ENCODE data around the gene NSMCE1. TPM values are rescaled to one million over a fixed set of nuclear protein-coding genes. Genes with fewer than 3 reads are reported as not detected.
A peak's percentile ranks its signal among the peaks of the same experiment; 100 is the strongest.
"Not testable (repeated sequence)": the region's sequence is repeated elsewhere in the genome, so short reads cannot be mapped to it uniquely, and the experiment has no call there.

NSMCE1 gene
- total RNA-seq, 1 donor from 2014 or later = 53.0 TPM

DNA sequence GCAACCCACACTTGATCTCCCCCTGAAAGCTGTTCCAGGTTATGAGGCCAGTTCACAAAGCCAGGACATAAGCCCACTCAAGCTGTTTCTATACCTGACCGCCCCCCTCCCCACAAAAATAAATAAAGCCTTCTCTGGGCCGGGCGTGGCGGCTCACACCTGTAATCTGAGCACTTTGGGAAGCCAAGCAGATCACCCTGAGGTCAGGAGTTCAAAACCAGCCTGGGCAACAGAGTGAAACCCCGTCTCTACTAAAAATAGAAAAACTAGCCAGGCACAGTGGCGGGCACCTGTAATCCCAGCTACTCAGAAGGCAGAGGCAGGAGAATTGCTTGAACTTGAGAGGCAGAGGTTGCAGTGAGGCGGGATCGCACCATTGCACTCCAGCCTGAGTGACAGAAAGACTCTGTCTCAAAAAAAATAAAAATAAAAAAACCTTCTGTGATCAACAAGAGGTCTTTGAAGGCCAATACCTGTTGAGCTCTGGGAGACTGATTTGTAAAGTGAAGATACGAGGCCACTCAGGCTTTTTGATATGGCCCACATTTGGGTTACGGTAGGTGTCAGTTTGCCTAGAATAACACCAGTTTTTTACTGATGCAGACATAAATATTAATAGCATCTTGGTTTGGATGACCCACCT lies 63.0 kb downstream of the NSMCE1 start:
- no peaks in the 10 kb centered on the region for H3K9me3 ChIP-seq
- peaks cover 16% of the 10 kb centered on the region for H3K4me1 ChIP-seq
- H3K4me3 ChIP-seq = no peak overlapping the region
- peaks cover 9% of the 10 kb centered on the region for H3K36me3 ChIP-seq
- TF ChIP-seq, protein P1, sequence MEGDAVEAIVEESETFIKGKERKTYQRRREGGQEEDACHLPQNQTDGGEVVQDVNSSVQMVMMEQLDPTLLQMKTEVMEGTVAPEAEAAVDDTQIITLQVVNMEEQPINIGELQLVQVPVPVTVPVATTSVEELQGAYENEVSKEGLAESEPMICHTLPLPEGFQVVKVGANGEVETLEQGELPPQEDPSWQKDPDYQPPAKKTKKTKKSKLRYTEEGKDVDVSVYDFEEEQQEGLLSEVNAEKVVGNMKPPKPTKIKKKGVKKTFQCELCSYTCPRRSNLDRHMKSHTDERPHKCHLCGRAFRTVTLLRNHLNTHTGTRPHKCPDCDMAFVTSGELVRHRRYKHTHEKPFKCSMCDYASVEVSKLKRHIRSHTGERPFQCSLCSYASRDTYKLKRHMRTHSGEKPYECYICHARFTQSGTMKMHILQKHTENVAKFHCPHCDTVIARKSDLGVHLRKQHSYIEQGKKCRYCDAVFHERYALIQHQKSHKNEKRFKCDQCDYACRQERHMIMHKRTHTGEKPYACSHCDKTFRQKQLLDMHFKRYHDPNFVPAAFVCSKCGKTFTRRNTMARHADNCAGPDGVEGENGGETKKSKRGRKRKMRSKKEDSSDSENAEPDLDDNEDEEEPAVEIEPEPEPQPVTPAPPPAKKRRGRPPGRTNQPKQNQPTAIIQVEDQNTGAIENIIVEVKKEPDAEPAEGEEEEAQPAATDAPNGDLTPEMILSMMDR (IDR thresholded peaks at IDR 0.05) = no peak
- H3K27me3 ChIP-seq (ENCODE audit: low read depth) = no peaks in the 10 kb centered on the region
- DNase-seq = no peak
- intact Hi-C loops (cut with DNase I) = no loop called here
- no peak overlapping the region for H3K27ac ChIP-seq
- ATAC-seq = no peak

DNA sequence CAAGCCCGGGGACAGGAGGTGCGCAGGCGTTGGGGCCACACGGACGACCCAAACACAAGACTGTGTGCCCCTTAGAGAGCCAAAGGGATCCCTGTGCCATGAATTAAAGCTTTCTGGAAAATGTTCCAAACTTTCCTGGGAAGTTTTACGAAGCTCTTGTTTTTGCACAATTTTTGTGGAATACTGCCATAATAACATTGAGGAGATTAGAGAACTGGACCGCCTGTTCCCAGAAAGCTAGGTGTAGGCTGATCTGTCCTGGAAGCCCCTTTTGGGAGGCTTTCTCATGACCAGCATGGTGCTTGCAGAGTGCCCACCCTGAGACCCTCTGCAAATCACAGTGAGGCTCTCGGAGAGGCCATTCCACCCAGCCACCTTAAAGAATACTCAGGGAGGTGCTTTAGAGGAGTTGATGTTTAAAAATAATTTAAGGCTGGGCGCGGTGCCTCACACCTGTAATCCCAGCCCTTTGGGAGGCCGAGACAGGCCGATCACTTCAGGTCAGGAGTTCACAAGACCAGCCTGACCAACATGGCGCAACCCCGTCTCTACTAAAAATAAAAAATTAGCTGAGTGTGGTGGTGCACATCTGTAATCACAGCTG lies 64.2 kb downstream of the NSMCE1 start:
- H3K4me1 ChIP-seq = peaks cover 20% of the 10 kb centered on the region

DNA sequence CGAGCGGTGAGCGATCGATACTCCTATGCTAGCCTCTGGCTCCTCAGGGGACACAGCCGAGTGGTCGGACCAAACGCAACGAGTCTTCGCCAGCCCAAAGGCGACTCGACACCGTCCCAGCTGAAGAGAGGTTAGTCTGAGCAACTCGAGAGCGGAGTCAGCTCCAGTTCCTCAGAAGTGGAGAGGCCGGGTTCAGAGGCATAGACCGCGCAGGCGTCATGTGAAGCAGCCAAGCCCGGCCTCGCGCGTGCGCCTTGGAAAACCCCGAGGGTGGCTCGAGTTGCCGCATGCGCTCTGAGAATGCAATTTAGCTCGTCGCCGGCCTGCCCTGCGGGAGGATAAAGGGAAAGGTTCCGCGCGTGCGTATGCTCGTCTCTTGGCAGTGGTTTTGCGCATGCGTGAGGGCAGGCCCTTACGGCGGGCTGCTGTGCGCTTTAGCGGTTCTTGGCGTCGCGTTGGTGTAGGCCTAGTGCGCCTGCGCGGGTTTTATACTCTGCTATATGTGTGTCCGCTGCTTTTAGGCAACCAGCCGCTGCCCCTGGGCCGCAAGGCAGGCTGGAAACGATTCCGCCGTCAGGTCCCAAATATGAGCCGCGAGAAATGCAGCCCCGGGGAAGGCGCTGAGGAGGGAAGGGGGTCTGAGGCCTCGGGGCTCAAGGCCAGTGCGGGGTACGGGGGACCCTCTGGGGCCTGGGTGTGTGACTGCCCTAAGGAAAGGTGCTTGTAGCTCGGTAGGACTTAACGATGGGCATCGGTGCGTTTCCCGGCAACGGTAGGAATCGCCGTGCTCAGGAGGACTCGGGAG lies 64.9 kb downstream of the NSMCE1 start, which contains the start of gene KDM8:
Gene KDM8 (plus strand): TSS at position 20 of the 805 bp plus-strand sequence. CDS start 6,598 bp downstream, outside the sequence.
- TF ChIP-seq, protein P1 (IDR thresholded peaks at IDR 0.05) = no peak
- peak; percentile 100 for DNase-seq
- no peaks in the 10 kb centered on the region for H3K27me3 ChIP-seq (ENCODE audit: low read depth)
- peak within 1 kb of the TSS; percentile 97 for H3K27ac ChIP-seq
- peak within 1 kb of the TSS; percentile 73 for H3K4me3 ChIP-seq
- ATAC-seq = peak; percentile 97 to 99
- no peaks in the 10 kb centered on the region for H3K9me3 ChIP-seq
- H3K36me3 ChIP-seq = no peaks in the 10 kb centered on the region
- H3K4me1 ChIP-seq = peaks cover 20% of the 10 kb centered on the region
- intact Hi-C loops (cut with DNase I) = no loop called here

More for the DNA sequence above, 64.2 kb downstream of the NSMCE1 start:
- H3K27me3 ChIP-seq (ENCODE audit: low read depth) = no peaks in the 10 kb centered on the region
- intact Hi-C loops (cut with DNase I) = no loop called here
- peak overlapping the region; percentile 73 for H3K4me3 ChIP-seq
- TF ChIP-seq, protein P1 (IDR thresholded peaks at IDR 0.05) = no peak
- ATAC-seq = no peak
- H3K9me3 ChIP-seq = no peaks in the 10 kb centered on the region
- no peaks in the 10 kb centered on the region for H3K36me3 ChIP-seq
- DNase-seq = no peak
- H3K27ac ChIP-seq = peak overlapping the region; percentile 97

DNA sequence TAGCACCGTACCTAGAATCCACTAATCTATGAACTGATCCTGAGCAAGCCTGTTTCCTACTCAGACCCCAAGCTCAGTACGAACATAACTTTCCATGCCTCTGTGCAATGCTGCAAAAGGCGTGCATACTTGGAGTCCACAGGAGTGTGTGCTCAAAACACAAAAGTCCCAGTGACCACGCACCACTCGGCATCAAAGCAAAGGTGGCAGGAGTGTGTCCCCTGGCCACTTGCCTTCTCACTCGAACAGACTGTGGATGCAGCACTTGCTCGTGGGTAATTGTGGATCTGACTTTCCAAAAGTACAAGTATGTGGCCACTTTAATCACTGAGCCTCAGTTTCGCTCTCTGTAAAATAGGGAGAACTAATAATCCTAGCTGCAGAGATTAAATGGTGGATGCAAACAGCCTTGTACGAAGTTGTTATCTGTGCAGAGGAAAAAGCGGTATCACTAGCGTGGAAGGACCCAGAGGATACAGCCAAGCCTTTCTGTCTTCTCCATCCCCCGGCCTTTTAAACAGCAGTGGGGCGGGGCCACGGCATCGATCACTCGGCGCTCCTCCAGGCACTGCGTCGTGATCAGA lies 65.6 kb downstream of the NSMCE1 start:
- TF ChIP-seq, protein P1 (IDR thresholded peaks at IDR 0.05) = no peak
- intact Hi-C loops (cut with DNase I) = no loop called here
- H3K27ac ChIP-seq = peak overlapping the region; percentile 97

DNA sequence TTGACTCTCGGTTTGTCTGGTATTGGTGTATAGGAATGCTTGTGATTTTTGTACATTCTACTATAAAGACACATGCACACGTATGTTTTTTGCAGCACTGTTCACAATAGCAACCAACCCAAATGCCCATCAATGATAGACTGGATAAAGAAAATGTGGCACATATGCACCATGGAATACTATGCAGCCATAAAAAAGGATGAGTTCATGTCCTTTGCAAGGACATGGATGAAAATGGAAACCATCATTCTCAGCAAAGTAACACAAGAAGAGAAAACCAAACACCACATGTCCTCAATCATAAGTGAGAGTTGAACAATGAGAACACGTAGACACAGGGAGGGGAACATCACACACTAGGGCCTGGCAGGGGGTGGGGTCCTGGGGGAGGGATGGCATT lies 67.7 kb downstream of the NSMCE1 start:
- H3K4me3 ChIP-seq; ATAC-seq; H3K9me3 ChIP-seq; H3K27me3 ChIP-seq (ENCODE audit: low read depth); intact Hi-C loops (cut with DNase I); H3K27ac ChIP-seq; H3K36me3 ChIP-seq; DNase-seq: not testable (repeated sequence)
- H3K4me1 ChIP-seq = peaks cover 20% of the 10 kb centered on the region

More for the DNA sequence above, 65.6 kb downstream of the NSMCE1 start:
- Histone ChIP-seq H3K27me3 (ENCODE audit: low read depth) (no peaks in the 10 kb centered on the region), H3K36me3 (no peaks in the 10 kb centered on the region), H3K4me1 (peaks cover 20% of the 10 kb centered on the region), H3K4me3 (peak overlapping the region; percentile 73), H3K9me3 (no peaks in the 10 kb centered on the region)
- DNase-seq (peak; percentile 96), ATAC-seq (peak; percentile 94)
